PC-3 (cell line): Measurements from ENCODE around the gene PCGF2. TPM values are rescaled to one million over a fixed set of nuclear protein-coding genes. Genes with fewer than 3 reads are reported as not detected.

Experiments
- ATAC-seq: fragments of 200-7000 bp; cut with Tn5 transposase; 2 replicates; pipeline ENCODE4 v1.9.1; 2020; ENCODE audit warnings: mild to moderate bottlenecking, moderate library complexity
- BruUV-seq: library from RNA; stranded (reverse); fragments of 400-500 nt; replicated peaks from 2 replicates; lab custom pipeline; 2021; lab: Mats Ljungman, UMichigan
- CTCF ChIA-PET: fragments of 300-600 bp; sonication (Branson Sonifier 250); formaldehyde crosslinking; loops from one replicate; lab custom pipeline; 2022; ENCODE audit warnings: antibody characterized with exemption; lab: Charles Lee
- POLR2A ChIA-PET: fragments of 300-600 bp; sonication (Branson Sonifier 250); formaldehyde crosslinking; loops from one replicate; lab custom pipeline; 2022; ENCODE audit warnings: antibody characterized with exemption; ENCODE audit not compliant: unreplicated experiment; lab: Charles Lee
- DNase-seq: peaks from one replicate; pipeline ENCODE4 v3.0.0-alpha.2; 2015
- H2AFZ ChIP-seq: fragments of 300-600 bp; sonication (generic); 2 replicates; pipeline ENCODE4 v1.6.0; 2016; ENCODE audit warnings: antibody characterized with exemption, low read length
- H3F3A ChIP-seq: fragments of 300-600 bp; sonication (generic); one replicate; pipeline ENCODE4 v1.6.0; 2017; ENCODE audit warnings: antibody characterized with exemption, low read length, control low read depth, mild to moderate bottlenecking; ENCODE audit not compliant: unreplicated experiment
- H3K27ac ChIP-seq: fragments of 300-600 bp; sonication (generic); 2 replicates; pipeline ENCODE4 v1.5.1; 2016; ENCODE audit warnings: mild to moderate bottlenecking, low read length
- H3K27me3 ChIP-seq: fragments of 300-600 bp; sonication (generic); 2 replicates; pipeline ENCODE4 v1.6.1; 2016; ENCODE audit warnings: low read length, mixed read lengths
- H3K36me3 ChIP-seq: fragments of 300-600 bp; sonication (generic); 2 replicates; pipeline ENCODE4 v1.6.1; 2016; ENCODE audit warnings: low read depth, mixed run types, low read length, mixed read lengths
- H3K4me1 ChIP-seq: fragments of 300-600 bp; sonication (generic); 2 replicates; pipeline ENCODE4 v1.5.1; 2016; ENCODE audit warnings: low read length; ENCODE audit not compliant: insufficient read depth
- H3K4me2 ChIP-seq: fragments of 300-600 bp; sonication (generic); 2 replicates; pipeline ENCODE4 v1.6.0; 2016; ENCODE audit warnings: low read length
- H3K4me3 ChIP-seq: fragments of 300-600 bp; sonication (generic); 2 replicates; pipeline ENCODE4 v1.5.1; 2016; ENCODE audit warnings: mild to moderate bottlenecking, low read length, mixed read lengths
- H3K79me2 ChIP-seq: fragments of 300-600 bp; sonication (generic); 2 replicates; pipeline ENCODE4 v1.6.1; 2017; ENCODE audit warnings: low read length, mixed read lengths
- H3K9ac ChIP-seq: fragments of 300-600 bp; sonication (generic); 2 replicates; pipeline ENCODE4 v1.6.0; 2016; ENCODE audit warnings: mild to moderate bottlenecking, low read length
- H3K9me2 ChIP-seq: fragments of 300-600 bp; sonication (generic); replicated peaks from 2 replicates; pipeline ENCODE4 v1.6.1; 2016; ENCODE audit warnings: mixed run types, low read length, mixed read lengths
- H3K9me3 ChIP-seq: fragments of 300-600 bp; sonication (generic); 2 replicates; pipeline ENCODE4 v1.6.1; 2016; ENCODE audit warnings: low read length, mixed read lengths
- H4K20me1 ChIP-seq: fragments of 300-600 bp; sonication (generic); 2 replicates; pipeline ENCODE4 v1.6.1; 2016; ENCODE audit warnings: low read length, mixed read lengths
- EZH2 ChIP-seq: fragments of 300-600 bp; sonication (generic); IDR thresholded peaks from one replicate; pipeline ENCODE4 v1.6.1; 2017; ENCODE audit warnings: antibody characterized with exemption, mild to moderate bottlenecking, low read length; ENCODE audit not compliant: unreplicated experiment
- EZH2phosphoT487 ChIP-seq: fragments of 300-600 bp; sonication (generic); IDR thresholded peaks from 2 replicates; pipeline ENCODE4 v1.6.1; 2018; ENCODE audit warnings: mild to moderate bottlenecking, antibody characterized with exemption, low read length, borderline replicate concordance
- intact Hi-C: fragments of 100-400 bp; cut with micrococcal nuclease; formaldehyde crosslinking; loops from 2 replicates; pipeline ENCODE4 v1.9.0; 2023
- total RNA-seq: library from RNA; depleted of rRNA; stranded (reverse); fragments of >200 nt; gene quantifications from 2 replicates; pipeline ENCODE4 v1.2.3, GENCODE V29; 2014
- TF ChIP-seq, protein P1 (sequence below): fragments of 300-600 bp; sonication (generic); conservative IDR thresholded peaks from 2 replicates; pipeline ENCODE4 v1.5.1; 2017; ENCODE audit warnings: antibody characterized with exemption, low read depth, mild to moderate bottlenecking, low read length

PCGF2 gene
- total RNA-seq, 1 experiment from 2014 or later: 14.1 TPM

GRCh38 chr17:38742411-38743308, 5.5 kb downstream of the PCGF2 start:
- TF ChIP-seq EZH2: no peak
- no peak for TF ChIP-seq EZH2phosphoT487
- TF ChIP-seq, protein P1, sequence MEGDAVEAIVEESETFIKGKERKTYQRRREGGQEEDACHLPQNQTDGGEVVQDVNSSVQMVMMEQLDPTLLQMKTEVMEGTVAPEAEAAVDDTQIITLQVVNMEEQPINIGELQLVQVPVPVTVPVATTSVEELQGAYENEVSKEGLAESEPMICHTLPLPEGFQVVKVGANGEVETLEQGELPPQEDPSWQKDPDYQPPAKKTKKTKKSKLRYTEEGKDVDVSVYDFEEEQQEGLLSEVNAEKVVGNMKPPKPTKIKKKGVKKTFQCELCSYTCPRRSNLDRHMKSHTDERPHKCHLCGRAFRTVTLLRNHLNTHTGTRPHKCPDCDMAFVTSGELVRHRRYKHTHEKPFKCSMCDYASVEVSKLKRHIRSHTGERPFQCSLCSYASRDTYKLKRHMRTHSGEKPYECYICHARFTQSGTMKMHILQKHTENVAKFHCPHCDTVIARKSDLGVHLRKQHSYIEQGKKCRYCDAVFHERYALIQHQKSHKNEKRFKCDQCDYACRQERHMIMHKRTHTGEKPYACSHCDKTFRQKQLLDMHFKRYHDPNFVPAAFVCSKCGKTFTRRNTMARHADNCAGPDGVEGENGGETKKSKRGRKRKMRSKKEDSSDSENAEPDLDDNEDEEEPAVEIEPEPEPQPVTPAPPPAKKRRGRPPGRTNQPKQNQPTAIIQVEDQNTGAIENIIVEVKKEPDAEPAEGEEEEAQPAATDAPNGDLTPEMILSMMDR: no peak
- Histone ChIP-seq H3K4me2 (no peak overlapping the region), H3K79me2 (peaks cover 70% of the 10 kb centered on the region), H3K27ac (no peak overlapping the region), H3K36me3 (no peaks in the 10 kb centered on the region; the same call in 1 of the 2 replicates), H3K9ac (no peak overlapping the region), H4K20me1 (peaks cover 8% of the 10 kb centered on the region; the same call in 1 of the 2 replicates), H2AFZ (no peak overlapping the region), H3K27me3 (no peaks in the 10 kb centered on the region), H3K4me3 (no peak overlapping the region), H3K9me3 (no peaks in the 10 kb centered on the region), H3K4me1 (peaks cover 8% of the 10 kb centered on the region), H3K9me2 (no peaks in the 10 kb centered on the region), H3F3A (no peaks in the 10 kb centered on the region)
- no TSS peak for BruUV-seq
- intact Hi-C loops: no loop called here
- ChIA-PET POLR2A (no interaction called here), CTCF (no interaction called here)
- no peak for DNase-seq
- ATAC-seq: no peak

DNA sequence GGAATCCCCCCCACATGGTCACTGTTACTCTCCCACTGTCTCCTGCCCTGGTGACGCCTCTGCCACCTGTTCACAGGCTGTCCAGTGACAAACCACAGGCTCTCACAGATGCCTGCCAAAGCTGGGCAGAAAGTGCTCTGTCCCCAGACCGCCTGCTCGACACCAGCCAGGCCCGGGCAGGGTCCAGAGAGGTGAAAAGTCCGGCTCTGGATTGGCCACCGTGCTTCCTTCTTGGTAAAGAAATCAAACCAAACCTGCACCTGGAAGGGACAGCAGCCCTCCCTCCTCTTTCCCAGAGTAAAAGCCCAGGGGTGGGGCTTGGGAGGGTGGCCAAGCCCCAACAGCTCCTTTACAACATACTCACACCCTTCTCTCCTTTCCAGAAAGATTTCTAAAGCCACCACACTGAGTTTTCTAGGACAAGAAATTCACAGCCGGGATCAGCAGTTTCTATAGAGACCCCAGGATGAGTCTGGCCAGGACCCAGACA, 6.2 kb downstream of the PCGF2 start:
- no TSS peak for BruUV-seq
- H3K36me3 ChIP-seq: no peaks in the 10 kb centered on the region; the same call in 1 of the 2 replicates
- no peak overlapping the region for H3K9ac ChIP-seq
- intact Hi-C loops: no loop called here
- ChIA-PET CTCF (no interaction called here), POLR2A (no interaction called here)
- ATAC-seq (no peak), DNase-seq (no peak)
- peaks cover 8% of the 10 kb centered on the region for H3K4me1 ChIP-seq
- H3K27me3 ChIP-seq: no peaks in the 10 kb centered on the region
- H3K79me2 ChIP-seq: peaks cover 63% of the 10 kb centered on the region
- H4K20me1 ChIP-seq: peaks cover 8% of the 10 kb centered on the region; the same call in 1 of the 2 replicates
- H3K27ac ChIP-seq: no peak overlapping the region
- H2AFZ ChIP-seq: no peak overlapping the region
- TF ChIP-seq EZH2phosphoT487 (no peak), EZH2 (no peak)
- TF ChIP-seq, protein P1: no peak
- no peak overlapping the region for H3K4me3 ChIP-seq
- no peaks in the 10 kb centered on the region for H3K9me3 ChIP-seq
- H3F3A ChIP-seq: no peaks in the 10 kb centered on the region
- no peak overlapping the region for H3K4me2 ChIP-seq
- H3K9me2 ChIP-seq: no peaks in the 10 kb centered on the region

- Histone ChIP-seq H3F3A (no peaks in the 10 kb centered on the region), H3K79me2 (peaks cover 58% of the 10 kb centered on the region), H3K4me3 (no peak overlapping the region), H4K20me1 (peaks cover 8% of the 10 kb centered on the region; the same call in 1 of the 2 replicates), H2AFZ (no peak overlapping the region), H3K4me2 (no peak overlapping the region), H3K36me3 (no peaks in the 10 kb centered on the region; the same call in 1 of the 2 replicates), H3K9ac (no peak overlapping the region), H3K27ac (no peak overlapping the region), H3K27me3 (no peaks in the 10 kb centered on the region), H3K9me3 (no peaks in the 10 kb centered on the region), H3K9me2 (no peaks in the 10 kb centered on the region), H3K4me1 (peaks cover 6% of the 10 kb centered on the region)
- intact Hi-C loops: no loop called here
- DNase-seq: no peak
- TF ChIP-seq EZH2 (no peak), EZH2phosphoT487 (no peak)
- TF ChIP-seq, protein P1: no peak
- ChIA-PET POLR2A (no interaction called here), CTCF (no interaction called here)
- no peak for ATAC-seq
- BruUV-seq: no TSS peak
Observed at GRCh38 chr17:38741461-38741860, 6.7 kb downstream of the PCGF2 start.
